SW480 (cell line): ENCODE measurements around the gene GCNT2.
"Not testable (repeated sequence)": the region's sequence is repeated elsewhere in the genome, so short reads cannot be mapped to it uniquely, and the experiment has no call there.

ENCODE experiments used
- DNase-seq: peaks from one replicate; pipeline ENCODE4 v3.0.0-alpha.2; 2016; ENCODE audit warnings: low spot score

GCNT2 gene

DNA sequence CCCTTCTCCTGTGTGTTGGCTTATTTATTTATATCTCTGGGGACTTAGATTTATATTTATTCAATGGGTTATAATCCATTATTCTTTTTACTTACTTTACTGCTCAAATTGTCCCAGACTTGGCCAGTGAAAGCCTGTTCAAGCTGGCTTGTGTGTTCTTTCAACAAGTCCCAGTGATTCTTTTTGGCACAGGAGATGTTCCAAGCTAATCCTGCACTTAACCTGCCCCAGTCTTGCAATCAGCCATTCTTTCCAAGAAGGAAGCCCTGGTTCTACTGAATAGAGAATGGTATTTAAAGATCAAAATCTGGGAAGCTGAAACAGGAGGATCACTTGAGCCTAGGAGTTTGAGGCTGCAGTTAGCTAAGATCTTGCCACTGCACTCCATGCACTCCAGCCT lies 26.7 kb downstream of the GCNT2 start:
- no peak for DNase-seq

DNA sequence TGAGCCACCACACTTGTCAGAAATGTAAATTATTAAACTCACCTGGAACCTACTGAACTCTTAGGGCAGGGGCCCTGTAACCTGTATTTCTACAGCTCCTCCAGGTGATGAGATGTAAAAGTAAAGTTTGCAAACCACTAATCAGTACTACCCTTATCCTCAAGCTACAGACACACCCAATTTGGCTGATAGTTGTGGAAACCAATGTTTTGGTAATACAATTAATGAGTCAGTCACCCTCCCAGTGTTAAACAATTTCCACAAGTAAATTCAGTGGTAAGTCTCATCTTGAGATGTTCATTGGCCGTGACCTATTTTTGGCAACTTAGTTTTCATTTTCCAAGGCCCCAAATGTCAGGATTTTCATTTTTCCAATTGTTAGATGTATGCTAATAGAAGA lies 29.6 kb downstream of the GCNT2 start:
- no peak for DNase-seq

DNA sequence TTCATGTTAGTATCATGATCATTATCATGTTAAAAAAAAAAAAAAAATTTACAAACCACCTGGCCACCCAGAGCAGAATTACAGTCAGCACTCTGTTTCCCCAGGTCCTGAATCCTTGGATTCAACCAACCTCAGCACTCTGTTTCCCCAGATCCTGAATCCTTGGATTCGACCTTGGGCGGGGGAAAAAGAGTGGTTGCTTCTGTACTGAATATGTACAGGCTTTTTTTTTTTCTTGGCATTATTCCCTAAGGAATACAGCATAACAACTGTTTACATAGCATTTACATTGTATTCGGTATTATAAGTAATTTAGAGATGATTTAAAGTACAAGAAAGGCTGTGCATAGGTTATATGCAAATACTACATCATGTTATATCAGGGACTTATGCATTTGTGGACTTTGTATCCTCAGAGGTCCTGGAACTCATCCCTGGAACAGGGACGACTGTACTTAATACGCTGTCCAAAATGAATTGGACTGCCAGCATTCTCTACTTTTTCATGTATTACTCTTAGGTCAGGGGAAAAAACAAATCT lies 31.2 kb downstream of the GCNT2 start:
- no peak for DNase-seq

DNA sequence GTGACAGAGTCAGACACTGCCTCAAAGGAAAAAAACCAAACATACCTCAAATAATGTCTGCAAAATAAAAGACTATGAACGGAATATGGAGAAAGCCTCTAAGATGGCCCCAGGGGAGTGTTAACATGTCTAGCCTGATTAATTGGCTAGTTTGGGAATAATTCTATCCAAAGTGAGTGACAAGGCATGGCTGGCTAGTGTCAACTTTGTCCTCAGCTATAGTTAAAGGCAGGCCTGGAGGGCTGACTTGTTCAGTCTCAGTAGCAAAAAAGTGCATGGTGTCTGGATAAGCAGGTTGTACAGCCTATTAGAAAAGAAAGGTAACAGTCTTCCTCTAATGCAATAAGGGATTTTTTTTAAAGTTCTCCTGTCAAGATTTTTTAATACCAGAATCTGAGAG lies 32.7 kb downstream of the GCNT2 start:
- no peak for DNase-seq

DNA sequence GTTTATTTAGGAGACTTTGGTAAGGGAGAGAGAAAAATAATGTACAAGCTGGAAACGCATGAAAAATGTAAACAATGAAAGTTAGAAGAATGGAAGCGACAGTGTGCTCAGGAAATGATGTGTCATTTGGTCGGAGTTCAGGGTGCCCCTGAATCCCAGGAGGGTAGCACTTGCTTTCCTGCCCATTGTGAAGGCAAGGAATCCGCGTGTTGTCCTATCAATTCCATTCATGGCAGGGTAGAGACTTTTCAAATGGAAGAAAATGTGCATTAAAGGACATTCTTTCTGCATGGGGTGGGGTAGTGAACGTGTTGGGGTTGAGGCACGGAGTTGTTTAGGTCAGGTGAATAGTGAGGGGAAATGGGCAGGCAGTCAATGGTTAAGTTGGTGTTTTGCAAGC lies 33.7 kb downstream of the GCNT2 start:
- no peak for DNase-seq

DNA sequence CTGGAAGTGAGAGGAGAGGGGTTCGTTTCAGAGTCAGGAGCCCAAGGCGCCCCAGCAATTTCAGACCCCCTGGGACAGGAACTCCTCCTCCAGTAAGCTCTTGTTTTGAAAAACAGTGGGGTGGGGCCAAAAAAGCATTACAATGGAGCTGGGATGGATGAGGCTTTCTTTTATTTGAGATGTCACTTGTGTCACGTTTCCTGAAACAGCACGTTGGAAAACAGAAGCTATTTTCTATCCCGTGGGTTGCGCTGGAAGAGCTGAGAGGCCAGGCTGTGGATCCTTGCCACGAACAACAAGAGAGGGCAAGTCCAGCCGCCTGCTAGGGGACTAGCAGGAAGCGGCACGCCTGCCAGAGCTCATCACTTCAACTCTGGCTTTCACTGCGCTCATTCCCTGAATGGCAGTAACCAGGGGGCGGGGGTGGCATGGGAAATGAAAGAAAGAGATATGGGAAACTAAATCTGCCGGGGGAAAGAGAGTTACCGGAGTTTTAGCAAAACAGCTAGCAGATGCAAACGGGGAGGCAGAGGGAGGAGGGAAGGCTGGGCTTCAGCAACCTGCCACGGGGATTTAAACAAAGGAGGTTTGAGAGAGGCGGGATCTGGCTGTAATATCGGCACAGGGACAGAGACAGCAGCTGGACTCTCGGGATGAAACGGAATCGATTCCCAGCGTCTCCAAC lies 34.6 kb downstream of the GCNT2 start:
- DNase-seq = peak; percentile 36

DNA sequence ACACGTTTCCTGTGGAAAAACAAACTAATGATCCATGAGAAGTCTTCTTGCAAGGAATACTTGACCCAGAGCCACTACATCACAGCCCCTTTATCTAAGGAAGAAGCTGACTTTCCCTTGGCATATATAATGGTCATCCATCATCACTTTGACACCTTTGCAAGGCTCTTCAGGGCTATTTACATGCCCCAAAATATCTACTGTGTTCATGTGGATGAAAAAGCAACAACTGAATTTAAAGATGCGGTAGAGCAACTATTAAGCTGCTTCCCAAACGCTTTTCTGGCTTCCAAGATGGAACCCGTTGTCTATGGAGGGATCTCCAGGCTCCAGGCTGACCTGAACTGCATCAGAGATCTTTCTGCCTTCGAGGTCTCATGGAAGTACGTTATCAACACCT lies 35.4 kb downstream of the GCNT2 start:
- DNase-seq = no peak

DNA sequence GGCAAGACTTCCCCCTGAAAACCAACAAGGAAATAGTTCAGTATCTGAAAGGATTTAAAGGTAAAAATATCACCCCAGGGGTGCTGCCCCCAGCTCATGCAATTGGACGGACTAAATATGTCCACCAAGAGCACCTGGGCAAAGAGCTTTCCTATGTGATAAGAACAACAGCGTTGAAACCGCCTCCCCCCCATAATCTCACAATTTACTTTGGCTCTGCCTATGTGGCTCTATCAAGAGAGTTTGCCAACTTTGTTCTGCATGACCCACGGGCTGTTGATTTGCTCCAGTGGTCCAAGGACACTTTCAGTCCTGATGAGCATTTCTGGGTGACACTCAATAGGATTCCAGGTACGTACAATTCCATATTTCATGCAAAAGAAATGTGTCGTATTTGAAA lies 35.8 kb downstream of the GCNT2 start:
- no peak for DNase-seq

DNA sequence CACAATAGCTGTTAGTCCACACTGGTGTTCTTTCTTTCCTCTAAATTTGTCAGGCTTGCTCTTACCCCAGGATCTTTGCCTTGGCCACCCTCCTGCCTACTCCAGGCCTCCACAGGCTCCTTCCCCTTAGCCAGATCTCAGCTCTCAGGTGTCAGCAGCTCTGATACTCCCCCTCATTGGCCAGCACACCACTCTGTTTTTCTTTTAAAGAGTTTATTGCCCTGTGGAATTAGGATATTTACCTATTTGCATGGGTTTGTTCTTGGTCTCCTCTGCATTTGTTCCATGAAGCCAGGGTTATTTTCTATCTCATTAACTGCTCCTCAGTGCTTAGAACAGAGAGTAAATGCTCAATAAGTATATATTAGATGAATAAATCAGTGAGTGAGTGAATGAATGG lies 36.8 kb downstream of the GCNT2 start:
- DNase-seq = no peak

DNA sequence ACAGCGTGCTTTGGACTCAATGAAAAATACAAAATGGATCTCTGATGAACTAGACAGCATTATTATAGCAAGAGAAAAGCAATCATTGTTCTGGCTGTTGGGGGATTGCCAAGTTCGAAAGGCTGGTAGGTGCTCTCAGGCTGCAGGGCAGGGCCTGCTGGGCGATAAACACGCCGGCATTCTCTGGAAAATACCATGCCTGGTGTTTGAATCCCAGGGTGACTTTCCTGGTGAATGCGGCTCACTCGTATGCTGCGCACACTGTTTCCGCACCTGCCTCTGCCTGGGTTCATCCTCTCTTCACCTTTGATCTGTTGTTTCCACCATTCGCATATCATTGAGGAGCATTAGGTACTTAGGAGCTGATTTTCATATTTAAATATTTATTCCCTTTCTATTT lies 37.4 kb downstream of the GCNT2 start:
- DNase-seq = no peak

DNA sequence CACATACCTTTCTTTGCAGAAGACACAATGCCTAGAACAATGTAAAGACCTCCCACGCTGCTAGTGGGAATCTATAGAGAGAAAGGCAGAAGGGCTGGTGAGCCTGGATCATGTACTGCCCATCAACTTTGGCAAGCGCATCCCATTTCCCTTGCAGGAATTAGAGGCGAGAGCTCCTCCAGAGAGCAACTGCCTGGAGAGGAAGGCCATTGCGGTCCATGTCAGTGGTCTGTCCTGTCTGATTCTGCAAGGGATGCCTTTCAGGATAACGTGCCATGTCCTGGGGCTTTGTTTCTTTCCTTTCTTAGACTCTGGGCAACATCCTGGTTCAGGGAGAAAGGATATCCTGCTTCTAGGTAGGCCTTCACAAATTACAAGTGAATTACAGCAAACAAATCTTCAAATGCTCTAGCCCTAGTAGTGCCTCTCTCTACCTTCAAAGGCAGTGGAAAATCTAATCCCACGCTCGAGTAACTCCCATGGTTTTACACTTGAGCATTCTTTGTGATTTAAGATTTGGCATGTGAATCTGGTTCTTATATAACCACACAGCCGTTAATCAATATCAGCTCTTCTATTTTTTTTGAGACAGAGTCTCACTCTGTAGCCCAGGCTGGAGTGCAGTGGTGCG lies 38.5 kb downstream of the GCNT2 start:
- no peak for DNase-seq

DNA sequence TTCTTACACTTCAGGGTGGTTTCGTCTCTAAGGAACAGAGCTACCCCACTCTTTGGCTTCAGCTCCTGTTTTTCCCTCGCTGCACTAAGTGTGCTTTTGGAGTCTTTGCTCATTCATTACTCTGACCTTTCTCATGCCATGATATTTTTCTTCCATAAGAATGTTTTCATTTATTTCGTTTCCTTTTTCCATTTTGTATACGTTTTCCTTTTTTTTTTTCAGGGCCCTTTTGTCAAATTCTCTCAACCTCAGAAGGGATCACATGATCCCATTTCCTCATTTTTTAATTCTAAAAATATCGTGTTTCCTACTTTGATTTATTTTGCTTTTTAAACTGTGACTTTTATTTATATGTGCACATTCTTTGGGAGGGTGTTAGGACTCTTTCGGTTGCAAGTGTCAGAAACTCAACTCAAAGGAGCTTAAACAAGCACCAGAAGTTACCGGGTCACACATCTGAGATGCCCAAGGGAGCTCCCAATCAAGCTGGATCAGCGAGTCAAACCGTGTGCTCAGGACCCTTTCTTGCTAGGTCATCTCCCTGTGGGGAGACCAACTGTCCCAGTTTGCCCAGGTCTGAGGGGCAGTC lies 40.6 kb downstream of the GCNT2 start:
- no peak for DNase-seq

DNA sequence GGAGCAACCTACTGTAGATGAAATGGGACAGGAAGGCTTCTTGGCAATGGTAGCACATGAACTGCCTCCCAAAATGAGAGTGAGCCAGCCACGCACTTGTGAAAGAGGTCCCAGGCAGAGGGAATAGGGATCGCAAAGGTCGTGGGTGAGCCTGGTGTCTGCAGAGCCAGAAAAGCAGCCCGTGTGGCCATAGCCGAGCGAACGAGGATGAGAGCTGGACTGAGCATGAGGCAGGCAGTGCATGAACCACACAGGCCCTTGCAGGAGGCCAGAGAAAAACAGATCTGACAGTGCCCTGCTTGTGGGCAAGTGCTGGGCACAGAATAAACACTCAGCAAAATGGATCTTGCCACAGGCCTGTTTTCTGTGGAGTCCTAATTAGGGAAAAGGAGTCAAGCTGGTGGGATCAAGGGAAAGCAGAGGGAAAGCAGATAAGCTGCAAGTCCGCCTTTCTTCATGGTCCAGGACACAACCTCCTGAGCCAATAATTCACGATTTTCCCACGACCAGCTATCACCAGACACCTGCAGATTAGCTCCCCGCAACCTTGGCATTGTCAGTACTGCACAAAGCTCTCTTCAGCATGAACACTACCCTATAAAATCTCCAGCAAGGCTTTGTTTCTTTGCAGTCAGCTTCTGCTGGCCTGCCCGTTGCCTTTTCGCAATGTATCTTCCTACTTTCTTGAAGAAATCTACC lies 44.0 kb downstream of the GCNT2 start:
- no peak for DNase-seq

DNA sequence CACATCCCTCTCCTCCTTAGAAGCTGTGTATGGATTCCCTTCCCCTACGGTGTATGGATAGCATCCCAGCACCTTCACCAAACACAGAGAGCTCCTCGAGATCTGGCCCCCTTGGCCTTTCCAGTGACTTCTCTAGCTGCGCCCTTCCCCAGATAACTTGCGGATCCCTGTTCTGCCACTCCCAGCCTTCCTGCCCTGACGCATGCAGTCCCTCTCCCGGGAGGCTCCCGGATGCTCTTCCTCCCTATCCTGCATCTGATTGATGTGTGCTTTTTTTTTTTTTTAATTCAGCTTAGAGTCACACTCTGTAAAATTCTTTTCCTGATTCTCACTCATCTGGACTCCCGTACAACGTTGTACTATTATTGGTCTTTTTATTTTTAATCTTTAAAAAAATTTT lies 44.8 kb downstream of the GCNT2 start:
- DNase-seq = no peak

DNA sequence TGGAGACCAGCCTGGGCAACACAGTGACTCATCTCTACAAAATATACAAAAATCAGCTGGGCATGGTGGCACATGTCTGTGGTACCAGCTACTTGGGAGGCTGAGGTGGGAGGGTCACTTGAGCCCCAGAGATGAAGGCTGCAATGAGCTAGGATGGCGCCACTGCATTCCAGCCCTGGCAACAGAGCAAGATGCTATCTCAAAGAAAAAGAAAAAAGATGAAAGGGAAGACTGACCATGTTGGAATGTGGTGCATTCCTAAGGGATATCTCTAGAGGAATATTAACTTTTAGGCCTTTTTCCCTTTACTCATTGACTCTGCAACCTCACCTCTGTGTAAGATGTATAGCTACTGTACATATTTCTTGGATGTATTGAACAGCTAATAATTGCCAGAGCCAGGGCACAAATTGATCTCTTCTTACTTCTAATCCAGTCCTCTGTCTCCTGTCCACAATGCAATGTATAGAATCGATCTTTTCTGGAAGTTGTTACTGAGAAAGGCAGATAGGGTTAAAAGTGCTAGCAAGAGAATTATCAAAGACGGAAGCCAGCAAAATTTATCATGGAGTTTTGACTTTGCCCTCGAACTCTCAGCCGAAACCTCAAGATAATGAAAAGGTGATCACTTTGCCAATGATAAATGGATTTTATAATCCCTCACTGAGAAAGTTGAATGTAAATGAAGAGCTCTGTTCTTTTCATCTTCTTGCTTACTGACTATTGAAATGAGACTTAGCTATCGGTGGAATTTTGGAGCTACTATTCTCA lies 46.3 kb downstream of the GCNT2 start:
- peak; percentile 16 for DNase-seq

DNA sequence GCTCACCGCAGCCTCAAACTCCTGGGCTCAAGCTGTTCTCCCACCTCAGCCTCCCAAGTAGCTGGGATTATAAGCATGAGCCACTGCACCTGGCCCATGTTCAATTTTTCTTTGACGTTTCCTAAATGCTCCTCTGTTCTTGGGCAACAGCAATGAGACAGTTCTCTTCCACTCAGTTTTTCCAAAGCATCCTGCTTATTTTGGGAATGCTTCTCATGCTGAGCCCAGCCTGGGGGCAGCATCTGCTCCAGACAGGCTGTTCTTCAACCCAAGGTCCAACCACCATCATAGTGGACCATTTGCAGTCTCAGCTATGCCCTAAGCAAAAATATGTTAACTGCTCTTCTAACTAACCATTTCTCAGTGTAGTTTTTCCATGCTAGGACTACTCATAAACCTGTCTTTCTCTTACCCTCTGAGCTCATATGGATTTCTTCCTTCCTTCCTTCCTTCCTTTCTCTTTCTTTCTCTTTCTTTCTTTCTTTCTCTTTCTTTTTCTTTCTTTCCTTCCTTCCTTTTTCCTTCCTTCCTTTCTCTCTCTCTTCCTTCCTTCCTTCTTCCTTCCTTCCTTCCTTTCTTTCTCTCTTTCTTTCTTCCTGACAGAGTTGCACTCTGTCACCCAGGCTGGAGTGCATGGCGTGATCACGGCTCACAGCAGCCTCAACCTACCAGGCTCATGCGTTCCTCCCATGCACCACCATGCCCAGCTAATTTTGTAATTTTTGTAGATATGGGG lies 48.4 kb downstream of the GCNT2 start:
- no peak for DNase-seq

DNA sequence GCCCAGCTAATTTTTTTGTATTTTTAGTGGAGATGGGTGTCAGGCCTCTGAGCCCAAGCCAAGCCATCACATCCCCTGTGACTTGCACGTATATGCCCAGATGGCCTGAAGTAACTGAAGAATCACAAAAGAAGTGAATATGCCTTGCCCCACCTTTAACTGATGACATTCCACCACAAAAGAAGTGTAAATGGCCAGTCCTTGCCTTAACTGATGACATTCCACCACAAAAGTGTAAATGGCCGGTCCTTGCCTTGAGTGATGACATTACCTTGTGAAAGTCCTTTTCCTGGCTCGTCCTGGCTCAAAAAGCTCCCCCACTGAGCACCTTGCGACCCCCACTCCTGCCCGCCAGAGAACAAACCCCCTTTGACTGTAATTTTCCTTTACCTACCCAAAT lies 54.4 kb downstream of the GCNT2 start:
- DNase-seq = not testable (repeated sequence)

DNA sequence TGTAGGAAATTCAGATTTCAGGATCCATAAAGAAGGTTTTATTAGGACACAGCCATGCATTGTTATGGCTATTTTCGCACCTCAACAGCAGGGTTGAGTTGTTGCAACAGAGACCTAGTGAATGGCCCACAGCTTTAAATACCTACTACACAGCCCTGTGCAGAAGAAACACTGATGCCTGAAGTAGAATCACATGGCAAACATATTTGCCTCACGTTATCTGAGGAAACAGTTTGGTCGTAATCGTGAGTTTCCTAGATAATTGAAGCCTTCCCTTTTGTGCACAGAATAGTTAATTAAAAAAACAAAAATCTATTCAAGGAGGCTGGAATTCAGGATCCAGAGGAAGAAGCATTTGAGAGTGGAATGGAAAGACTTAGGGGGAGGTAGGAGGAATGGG lies 55.1 kb downstream of the GCNT2 start:
- DNase-seq = no peak

DNA sequence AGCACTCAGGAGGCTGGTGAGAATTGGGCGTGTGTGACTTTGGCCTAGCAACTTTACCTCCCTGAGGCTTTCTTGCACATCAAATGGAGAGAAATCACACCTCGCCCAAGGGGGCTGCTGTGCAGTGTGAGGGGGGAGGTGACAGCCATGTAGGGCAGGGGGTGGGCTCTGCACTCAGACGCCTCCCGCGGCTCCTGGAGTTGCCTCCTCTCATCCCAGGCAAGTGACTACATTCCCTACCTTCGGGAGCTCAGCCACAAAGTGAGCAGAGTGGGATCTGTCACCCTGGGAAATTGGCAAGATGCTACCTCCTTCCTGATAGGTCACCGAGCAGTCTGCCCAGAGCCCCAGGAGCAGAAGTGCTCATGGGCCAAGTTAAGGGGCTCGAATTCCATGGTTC lies 56.0 kb downstream of the GCNT2 start:
- DNase-seq = no peak

DNA sequence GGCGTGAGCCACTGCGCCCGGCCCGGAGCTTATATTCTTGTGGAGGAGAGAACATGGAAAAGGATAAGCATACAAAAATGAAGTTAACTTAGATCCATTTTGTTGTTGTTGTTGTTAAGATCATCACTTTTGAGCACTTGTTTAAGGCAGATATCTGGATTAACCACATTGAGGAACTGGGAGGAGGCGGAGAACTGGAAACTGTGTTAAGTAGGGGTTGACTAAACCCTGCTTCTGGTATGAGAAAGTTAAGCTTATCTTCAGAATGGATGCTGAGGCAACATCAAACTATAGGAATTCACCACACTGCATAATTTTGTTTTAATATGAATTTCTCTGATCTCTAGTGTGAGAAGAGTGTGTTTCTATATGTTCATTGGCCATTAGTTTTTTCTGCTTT lies 57.6 kb downstream of the GCNT2 start:
- no peak for DNase-seq

DNA sequence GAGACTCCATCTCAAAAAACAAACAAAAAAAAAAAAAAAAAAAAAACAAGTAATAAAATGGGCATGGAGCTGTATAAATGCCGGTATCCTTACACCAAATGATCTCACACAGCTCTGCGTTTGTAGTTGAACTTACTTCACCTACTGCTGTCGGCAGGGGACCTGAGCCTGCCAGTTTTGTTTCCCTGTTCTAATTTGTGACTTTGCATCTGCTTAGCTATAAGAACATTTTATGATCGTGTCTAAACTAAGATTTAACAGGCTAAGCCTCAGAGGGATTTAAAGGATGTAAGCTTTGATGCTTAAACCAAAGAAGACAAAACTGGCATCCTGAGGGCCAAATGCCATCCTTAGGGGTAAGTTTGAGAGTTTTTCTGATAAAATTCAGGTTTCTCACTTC lies 58.7 kb downstream of the GCNT2 start:
- DNase-seq = no peak
